ENCODE measurements around the gene FIG4. TPM values are rescaled to one million over a fixed set of nuclear protein-coding genes. Genes with fewer than 3 reads are reported as not detected.

FIG4 gene
- total RNA-seq, 1 experiment from 2014 or later: 23.1 TPM

DNA sequence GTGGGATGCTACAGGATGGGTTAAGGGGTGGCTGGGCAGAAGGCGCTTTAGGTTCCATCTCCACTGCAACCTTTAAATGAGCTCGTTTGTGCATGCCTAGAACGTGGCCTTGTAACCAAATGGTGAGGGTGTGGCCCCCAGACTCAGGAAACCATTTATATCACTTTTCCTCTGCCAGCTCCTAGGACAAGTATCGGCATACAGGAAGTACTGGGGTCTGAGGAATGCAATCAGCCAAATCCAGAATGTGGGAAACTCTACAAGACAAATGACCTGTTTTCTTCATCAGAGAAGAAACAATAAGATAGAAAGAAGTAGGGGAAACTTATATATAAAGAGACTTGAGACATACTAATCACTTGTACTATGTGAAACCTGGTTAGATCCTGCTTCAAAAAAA lies 21.3 kb upstream of the FIG4 start:
- Histone ChIP-seq H2BK120ac (ENCODE audit: low read depth, low read length, poor library complexity, severe bottlenecking) (no peak overlapping the region), H2AK5ac (ENCODE audit: insufficient read length, low read length) (no peak overlapping the region), H2BK20ac (ENCODE audit: low read depth, low read length, poor library complexity, severe bottlenecking) (no peak overlapping the region), H3K79me1 (ENCODE audit: insufficient read depth, low read depth, low read length, poor library complexity, severe bottlenecking) (no peaks in the 10 kb centered on the region), H2AFZ (ENCODE audit: low read length) (no peak overlapping the region), H3K4me1 (ENCODE audit: insufficient read depth, low read length) (peaks cover 3% of the 10 kb centered on the region; the same call in 1 of the 2 replicates), H4K5ac (ENCODE audit: insufficient read length, low read depth, low read length) (no peak overlapping the region), H4K91ac (ENCODE audit: insufficient read length, low read depth, low read length) (no peak overlapping the region), H4K8ac (replicated peaks; ENCODE audit: insufficient read length, low read depth, low read length) (no peak overlapping the region), H3K27ac (ENCODE audit: insufficient read length, low read depth, low read length) (no peak overlapping the region), H3K79me2 (ENCODE audit: insufficient read depth, low read length) (no peaks in the 10 kb centered on the region), H3K9ac (ENCODE audit: extremely low read depth, insufficient read length, low read length) (no peak overlapping the region), H2BK12ac (ENCODE audit: insufficient read length, low read depth, low read length) (no peak overlapping the region), H4K20me1 (ENCODE audit: control insufficient read depth, insufficient read depth, insufficient read length) (no peaks in the 10 kb centered on the region), H3K4ac (ENCODE audit: low read depth, low read length) (no peak overlapping the region), H3K56ac (ENCODE audit: insufficient read length, low read depth, low read length) (no peak overlapping the region), H2BK5ac (ENCODE audit: insufficient read length, low read length) (no peak overlapping the region), H3K4me2 (ENCODE audit: insufficient read depth, insufficient read length, low read length) (no peak overlapping the region), H3K27me3 (ENCODE audit: insufficient read depth, low read length) (no peaks in the 10 kb centered on the region), H3T11ph (ENCODE audit: low read length) (no peak overlapping the region), H3K14ac (ENCODE audit: insufficient read depth, low read length) (no peak overlapping the region), H3K9me3 (ENCODE audit: control insufficient read depth, low read depth, low read length) (no peaks in the 10 kb centered on the region), H3K23ac (ENCODE audit: insufficient read length, low read depth, low read length) (no peak overlapping the region), H3K23me2 (ENCODE audit: insufficient read length, low read depth, low read length, poor library complexity, severe bottlenecking) (no peaks in the 10 kb centered on the region), H3K18ac (ENCODE audit: insufficient read length, low read depth, low read length) (no peak overlapping the region), H2BK15ac (ENCODE audit: low read depth, low read length) (no peak overlapping the region)
- TF ChIP-seq CTCF (conservative IDR thresholded peaks at IDR 0.05): no peak
- DNase-seq: no peak
- Mint-ChIP-seq H3K4me3 (no peak overlapping the region), H3K9me3 (no peaks in the 10 kb centered on the region), H3K4me1 (peaks cover 9 to 10% of the 10 kb centered on the region in 2 experiments), H3K27me3 (ENCODE audit: low read depth) (no peaks in the 10 kb centered on the region), H3K36me3 (ENCODE audit: insufficient read depth in 1 of 3, low read depth in 3 of 3) (no peaks in the 10 kb centered on the region), H3K27ac (no peak overlapping the region; a peak in 1 of 7 replicates)
- no CpG with 5 or more reads among the region's 4 CpGs for WGBS (ENCODE audit: extremely low coverage, insufficient read length, low lambda C conversion rate)
